Breast epithelium (tissue), 4 donors: ENCODE measurements around the gene KCND2. TPM values are rescaled to one million over a fixed set of nuclear protein-coding genes. Genes with fewer than 3 reads are reported as not detected.

Experiments
- DNase-seq, 2 donors: peaks; one replicate each; pipeline ENCODE4 v3.0.0-alpha.2; 2019; ENCODE audit warnings: low spot score in 2 of 2
- H3K27ac ChIP-seq, 2 donors: fragments of 200-600 bp; sonication (generic) in 1 of 2; one replicate each; pipeline ENCODE4 v1.5.1; 2016 to 2019; ENCODE audit warnings: mild to moderate bottlenecking in 1 of 2
- H3K27me3 ChIP-seq, 2 donors: fragments of 200-600 bp; sonication (generic) in 1 of 2; one replicate each; pipeline versions ENCODE4 v1.5.1 to v1.6.0; 2017 to 2019; ENCODE audit warnings: control low read depth in 1 of 2, mild to moderate bottlenecking in 1 of 2
- H3K36me3 ChIP-seq: fragments of 200-600 bp; one replicate; pipeline ENCODE4 v1.5.1; 2019
- H3K4me1 ChIP-seq, 2 donors: fragments of 200-600 bp; sonication (generic); one replicate each; pipeline ENCODE4 v1.5.1; 2016 to 2019; ENCODE audit warnings: control low read depth in 1 of 2
- H3K4me3 ChIP-seq, 3 donors: fragments of 200-600 bp; sonication (generic); 1 replicate in 2 of 3; 2 replicates in 1 of 3; pipeline ENCODE4 v1.5.1; 2016 to 2019; ENCODE audit warnings: mild to moderate bottlenecking in 3 of 3, moderate library complexity in 2 of 3
- H3K9me3 ChIP-seq, 2 donors: fragments of 200-600 bp; sonication (generic) in 1 of 2; one replicate each; pipeline ENCODE4 v1.5.1; 2016 to 2019; ENCODE audit warnings: control low read depth in 1 of 2
- CTCF ChIP-seq, 3 donors: fragments of 450-650 bp; IDR thresholded peaks; one replicate each; pipeline ENCODE4 v1.5.1; 2016 to 2017; ENCODE audit warnings: antibody characterized with exemption in 3 of 3, mild to moderate bottlenecking in 3 of 3, moderate library complexity in 3 of 3
- POLR2A ChIP-seq: fragments of 450-650 bp; IDR thresholded peaks from one replicate; pipeline ENCODE4 v1.6.1; 2016; ENCODE audit warnings: antibody characterized with exemption, mild to moderate bottlenecking, moderate library complexity
- POLR2AphosphoS5 ChIP-seq, 3 donors: sonication (generic); formaldehyde crosslinking; IDR thresholded peaks; one replicate each; pipeline ENCODE4 v1.6.1; 2017; ENCODE audit warnings: antibody characterized with exemption in 3 of 3
- intact Hi-C: fragments of 100-400 bp; cut with DNase I; formaldehyde crosslinking; loops from one replicate; pipeline ENCODE4 v1.15.1; 2023; ENCODE audit warnings: low total_unique reads
- total RNA-seq, 3 donors: library from RNA; depleted of rRNA; stranded (reverse); fragments of >200 nt; gene quantifications; one replicate each; pipeline ENCODE4 v1.1.0, GENCODE V29; 2016

The KCND2 gene
- total RNA-seq, 3 donors from 2014 or later: 1.9 to 3.6 (median 2.6) TPM

GRCh38 chr7:120794106-120794729 lies 521.2 kb downstream of the KCND2 start:
- intact Hi-C loops: no loop called here
- no peaks in the 10 kb centered on the region for H3K9me3 ChIP-seq
- H3K36me3 ChIP-seq: no peaks in the 10 kb centered on the region
- no peaks in the 10 kb centered on the region for H3K27me3 ChIP-seq
- no peak for TF ChIP-seq CTCF (IDR thresholded peaks at IDR 0.05)
- TF ChIP-seq POLR2A: no peak
- no peak for TF ChIP-seq POLR2AphosphoS5 (IDR thresholded peaks at IDR 0.05)
- DNase-seq: no peak
- no peak overlapping the region for H3K27ac ChIP-seq
- H3K4me1 ChIP-seq: no peaks in the 10 kb centered on the region
- H3K4me3 ChIP-seq: no peak overlapping the region

GRCh38 chr7:120797026-120797645 lies 524.2 kb downstream of the KCND2 start:
- DNase-seq: no peak
- no peaks in the 10 kb centered on the region for H3K4me1 ChIP-seq
- H3K27ac ChIP-seq: no peak overlapping the region
- no peak for TF ChIP-seq CTCF (IDR thresholded peaks at IDR 0.05)
- TF ChIP-seq POLR2AphosphoS5 (IDR thresholded peaks at IDR 0.05): no peak
- no peak for TF ChIP-seq POLR2A
- no peaks in the 10 kb centered on the region for H3K9me3 ChIP-seq
- intact Hi-C loops: no loop called here
- H3K27me3 ChIP-seq: no peaks in the 10 kb centered on the region
- no peaks in the 10 kb centered on the region for H3K36me3 ChIP-seq
- H3K4me3 ChIP-seq: no peak overlapping the region

- H3K36me3 ChIP-seq: no peaks in the 10 kb centered on the region
- H3K4me1 ChIP-seq: no peaks in the 10 kb centered on the region
- no peak overlapping the region for H3K27ac ChIP-seq
- no peak overlapping the region for H3K4me3 ChIP-seq
- no peaks in the 10 kb centered on the region for H3K27me3 ChIP-seq
- H3K9me3 ChIP-seq: no peaks in the 10 kb centered on the region
- DNase-seq: no peak
- intact Hi-C loops: no loop called here
- TF ChIP-seq POLR2A (no peak), CTCF (IDR thresholded peaks at IDR 0.05) (no peak), POLR2AphosphoS5 (IDR thresholded peaks at IDR 0.05) (no peak)
Measured at GRCh38 chr7:120799147-120799546, 526.2 kb downstream of the KCND2 start.
